ENCODE results near the gene MRPS18C. TPM values are rescaled to one million over a fixed set of nuclear protein-coding genes. Genes with fewer than 3 reads are reported as not detected.

MRPS18C gene
- polyA plus RNA-seq, 1 of the 3 experiments (the other 2 are of a cell fraction), result 19.7 TPM

Other genes starting within 250 kb of the MRPS18C start
- 14.8 and 15.6 TPM in 2 replicates for gene COQ2, start 171.3 kb upstream of the MRPS18C start, polyA plus RNA-seq (2012; rRNA removed)
- 1.7 and 2.1 TPM in 2 replicates for gene HPSE, start 121.2 kb upstream of the MRPS18C start, polyA plus RNA-seq (2012; rRNA removed)
- gene HELQ, start 235 bp upstream of the MRPS18C start, polyA plus RNA-seq (2012; rRNA removed), result 7.2 and 8.1 TPM in 2 replicates
- 4.9 and 6.3 TPM in 2 replicates for gene ABRAXAS1, start 29.0 kb downstream of the MRPS18C start, polyA plus RNA-seq (2012; rRNA removed)
- 0.02 TPM in 1 of 2 replicates, not detected in the other for gene GPAT3, start 80.0 kb downstream of the MRPS18C start, polyA plus RNA-seq (2012; rRNA removed)

Data from SK-N-SH (cell line).